OCI-LY1 (cell line): Measurements from ENCODE around the gene GOT1.

Experiments
- H2AFZ ChIP-seq: fragments of 200-600 bp; sonication (generic), shearing (Covaris generic); 2 replicates; pipeline ENCODE4 v1.6.0; 2014; ENCODE audit warnings: antibody characterized with exemption, mild to moderate bottlenecking, low read length
- H3F3A ChIP-seq: fragments of 200-600 bp; sonication (generic), shearing (Covaris generic); 2 replicates; pipeline ENCODE4 v1.6.0; 2014; ENCODE audit warnings: mild to moderate bottlenecking, antibody characterized with exemption, low read length, moderate library complexity; ENCODE audit not compliant: insufficient read depth
- H3K27ac ChIP-seq: fragments of 200-600 bp; sonication (generic); 2 replicates; pipeline ENCODE4 v1.5.1; 2014; ENCODE audit warnings: low read length, mixed run types, mild to moderate bottlenecking, low read depth; ENCODE audit not compliant: poor library complexity, severe bottlenecking
- H3K27me3 ChIP-seq: fragments of 200-600 bp; sonication (generic); 2 replicates; pipeline ENCODE4 v1.6.0; 2014; ENCODE audit warnings: antibody characterized with exemption, mild to moderate bottlenecking, low read length, moderate library complexity; ENCODE audit not compliant: insufficient read depth
- H3K36me3 ChIP-seq: fragments of 200-600 bp; sonication (generic); 2 replicates; pipeline ENCODE4 v1.6.1; 2014; ENCODE audit warnings: mild to moderate bottlenecking, antibody characterized with exemption, low read length, moderate library complexity, mixed read lengths; ENCODE audit not compliant: insufficient read depth
- H3K4me1 ChIP-seq: fragments of 200-600 bp; sonication (generic); 2 replicates; pipeline ENCODE4 v1.5.1; 2014; ENCODE audit warnings: mild to moderate bottlenecking, low read length, moderate library complexity; ENCODE audit not compliant: insufficient read depth, severe bottlenecking
- H3K4me2 ChIP-seq: fragments of 200-600 bp; sonication (generic), shearing (Covaris generic); 2 replicates; pipeline ENCODE4 v1.6.1; 2014; ENCODE audit warnings: low read length
- H3K4me3 ChIP-seq: fragments of 200-600 bp; sonication (generic); 2 replicates; pipeline ENCODE4 v1.5.1; 2014; ENCODE audit warnings: low read length, low read depth, mild to moderate bottlenecking, mixed read lengths; ENCODE audit not compliant: poor library complexity, severe bottlenecking
- H3K79me2 ChIP-seq: fragments of 200-600 bp; shearing (Covaris generic); 2 replicates; pipeline ENCODE4 v1.6.1; 2016; ENCODE audit warnings: mixed run types, low read length, mixed read lengths; ENCODE audit not compliant: insufficient read depth
- H3K9ac ChIP-seq: fragments of 200-600 bp; sonication (generic), shearing (Covaris generic); 2 replicates; pipeline ENCODE4 v1.6.1; 2014; ENCODE audit warnings: mild to moderate bottlenecking, low read length, mixed read lengths
- H3K9me2 ChIP-seq: fragments of 200-600 bp; sonication (generic), shearing (Covaris generic); 2 replicates; pipeline ENCODE4 v1.6.1; 2014; ENCODE audit warnings: low read depth, mild to moderate bottlenecking, low read length, mixed read lengths
- H3K9me3 ChIP-seq: fragments of 200-600 bp; shearing (Covaris generic); 2 replicates; pipeline ENCODE4 v1.6.1; 2014; ENCODE audit warnings: low read length, mixed read lengths
- H4K20me1 ChIP-seq: fragments of 200-600 bp; sonication (generic), shearing (Covaris generic); 2 replicates; pipeline ENCODE4 v1.6.0; 2016; ENCODE audit warnings: mild to moderate bottlenecking, low read length; ENCODE audit not compliant: insufficient read depth
- EZH2 ChIP-seq: fragments of 200-600 bp; sonication (generic), shearing (Covaris generic); IDR thresholded peaks from 2 replicates; pipeline ENCODE4 v1.8.0; 2017; ENCODE audit warnings: borderline replicate concordance, mixed run types, mild to moderate bottlenecking, antibody characterized with exemption, low read length, moderate library complexity, mixed read lengths
- TF ChIP-seq, protein P1 (sequence below): fragments of 200-600 bp; sonication (generic), shearing (Covaris generic); IDR thresholded peaks from 2 replicates; pipeline ENCODE4 v1.5.1; 2017; ENCODE audit warnings: mild to moderate bottlenecking, antibody characterized with exemption, low read length, moderate library complexity, mixed read lengths

GOT1 gene

DNA sequence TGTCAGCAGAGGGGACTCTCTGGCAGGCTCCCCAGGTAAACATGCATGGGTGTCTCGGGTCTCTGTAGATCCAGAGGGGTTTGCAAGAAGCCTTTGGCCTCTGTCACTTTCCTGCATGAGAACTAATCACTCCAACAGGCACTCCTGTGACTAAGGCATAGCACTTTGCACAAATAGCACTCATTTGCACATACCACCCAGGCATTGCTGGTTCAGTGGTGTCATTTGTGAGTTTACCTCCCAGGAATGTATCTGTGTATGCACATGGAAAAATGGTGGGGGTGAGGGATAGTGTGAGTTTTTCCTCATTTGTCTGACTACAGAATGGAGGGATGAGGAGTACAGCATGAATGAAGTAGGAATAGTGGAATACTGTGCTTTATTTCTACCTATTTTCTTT, 61.8 kb downstream of the GOT1 start:
- Histone ChIP-seq H3K27ac (no peak overlapping the region), H3K9ac (no peak overlapping the region), H3K9me2 (no peaks in the 10 kb centered on the region), H3K4me3 (no peak overlapping the region), H3K9me3 (no peaks in the 10 kb centered on the region), H3F3A (no peaks in the 10 kb centered on the region), H3K4me2 (no peak overlapping the region), H3K27me3 (peaks cover 3% of the 10 kb centered on the region; the same call in 1 of the 2 replicates), H3K4me1 (no peaks in the 10 kb centered on the region), H4K20me1 (no peaks in the 10 kb centered on the region), H2AFZ (no peak overlapping the region), H3K79me2 (no peaks in the 10 kb centered on the region), H3K36me3 (no peaks in the 10 kb centered on the region)
- TF ChIP-seq EZH2 = no peak
- TF ChIP-seq, protein P1, sequence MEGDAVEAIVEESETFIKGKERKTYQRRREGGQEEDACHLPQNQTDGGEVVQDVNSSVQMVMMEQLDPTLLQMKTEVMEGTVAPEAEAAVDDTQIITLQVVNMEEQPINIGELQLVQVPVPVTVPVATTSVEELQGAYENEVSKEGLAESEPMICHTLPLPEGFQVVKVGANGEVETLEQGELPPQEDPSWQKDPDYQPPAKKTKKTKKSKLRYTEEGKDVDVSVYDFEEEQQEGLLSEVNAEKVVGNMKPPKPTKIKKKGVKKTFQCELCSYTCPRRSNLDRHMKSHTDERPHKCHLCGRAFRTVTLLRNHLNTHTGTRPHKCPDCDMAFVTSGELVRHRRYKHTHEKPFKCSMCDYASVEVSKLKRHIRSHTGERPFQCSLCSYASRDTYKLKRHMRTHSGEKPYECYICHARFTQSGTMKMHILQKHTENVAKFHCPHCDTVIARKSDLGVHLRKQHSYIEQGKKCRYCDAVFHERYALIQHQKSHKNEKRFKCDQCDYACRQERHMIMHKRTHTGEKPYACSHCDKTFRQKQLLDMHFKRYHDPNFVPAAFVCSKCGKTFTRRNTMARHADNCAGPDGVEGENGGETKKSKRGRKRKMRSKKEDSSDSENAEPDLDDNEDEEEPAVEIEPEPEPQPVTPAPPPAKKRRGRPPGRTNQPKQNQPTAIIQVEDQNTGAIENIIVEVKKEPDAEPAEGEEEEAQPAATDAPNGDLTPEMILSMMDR = no peak

DNA sequence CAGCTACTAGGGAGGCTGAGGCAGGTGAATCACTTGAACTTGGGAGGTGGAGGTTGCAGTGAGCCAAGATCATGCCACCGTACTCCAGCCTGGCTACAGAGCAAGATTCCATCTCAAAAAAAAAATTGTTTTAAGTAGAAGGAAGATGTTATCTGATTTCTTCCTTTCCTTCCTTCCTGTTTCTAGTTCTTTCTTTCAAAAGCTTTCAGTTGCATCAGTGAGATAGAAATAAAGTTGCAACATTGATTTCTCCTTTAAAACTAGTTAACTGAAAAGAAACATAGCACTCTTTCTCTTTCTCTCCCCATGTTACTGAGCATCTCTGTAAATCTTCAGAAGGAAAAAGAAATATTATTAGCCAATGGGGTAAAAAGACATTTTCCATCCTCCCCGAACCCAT, 63.8 kb downstream of the GOT1 start:
- H3K9me2 ChIP-seq = no peaks in the 10 kb centered on the region
- H4K20me1 ChIP-seq = no peaks in the 10 kb centered on the region
- no peak overlapping the region for H2AFZ ChIP-seq
- H3F3A ChIP-seq = no peaks in the 10 kb centered on the region
- no peak overlapping the region for H3K4me2 ChIP-seq
- H3K4me1 ChIP-seq = no peaks in the 10 kb centered on the region
- no peaks in the 10 kb centered on the region for H3K9me3 ChIP-seq
- H3K27ac ChIP-seq = no peak overlapping the region
- H3K9ac ChIP-seq = no peak overlapping the region
- TF ChIP-seq, protein P1 = no peak
- no peak for TF ChIP-seq EZH2
- peaks cover 3% of the 10 kb centered on the region; the same call in 1 of the 2 replicates for H3K27me3 ChIP-seq
- H3K79me2 ChIP-seq = no peaks in the 10 kb centered on the region
- H3K4me3 ChIP-seq = no peak overlapping the region
- H3K36me3 ChIP-seq = no peaks in the 10 kb centered on the region

DNA sequence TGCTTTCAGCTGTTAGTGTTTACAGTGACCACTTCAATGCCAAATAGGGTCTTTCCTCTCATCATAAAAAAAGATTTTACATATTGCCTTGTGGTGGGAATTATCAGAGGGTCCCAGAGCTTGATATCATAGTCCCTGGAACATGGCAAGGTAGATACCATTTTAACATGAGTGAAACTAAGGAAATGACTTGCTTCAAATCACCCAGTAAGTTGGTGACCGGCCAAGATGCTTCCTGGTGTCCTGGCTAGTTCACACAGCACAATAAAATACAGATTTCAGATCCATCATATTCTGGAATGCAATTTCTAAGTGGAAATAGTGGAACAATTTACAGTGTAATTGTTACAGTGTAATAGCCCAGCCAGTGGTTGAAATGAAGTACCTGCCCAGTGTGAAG, 64.7 kb downstream of the GOT1 start:
- Histone ChIP-seq H3K4me2 (no peak overlapping the region), H3K4me1 (no peaks in the 10 kb centered on the region), H3K9ac (no peak overlapping the region), H3K27ac (no peak overlapping the region), H3K79me2 (no peaks in the 10 kb centered on the region), H3K9me3 (no peaks in the 10 kb centered on the region), H3K27me3 (peaks cover 3% of the 10 kb centered on the region; the same call in 1 of the 2 replicates), H3K4me3 (no peak overlapping the region), H3F3A (no peaks in the 10 kb centered on the region), H3K36me3 (no peaks in the 10 kb centered on the region), H3K9me2 (no peaks in the 10 kb centered on the region), H2AFZ (no peak overlapping the region), H4K20me1 (no peaks in the 10 kb centered on the region)
- TF ChIP-seq EZH2 = no peak
- TF ChIP-seq, protein P1 = no peak
